IPS-20b (cell line): ENCODE results near the gene CADPS2.

ENCODE experiments used
- H3K27ac ChIP-seq: one replicate; pipeline ENCODE4 v1.5.1; 2013; ENCODE audit warnings: low read length
- H3K27me3 ChIP-seq: 2 replicates; pipeline ENCODE4 v1.6.1; 2013; ENCODE audit warnings: mild to moderate bottlenecking, low read length, inconsistent platforms; ENCODE audit not compliant: insufficient read depth
- H3K36me3 ChIP-seq: 2 replicates; pipeline ENCODE4 v1.6.1; 2013; ENCODE audit warnings: low read depth, mild to moderate bottlenecking, inconsistent platforms, low read length, moderate library complexity; ENCODE audit not compliant: insufficient read depth
- H3K4me1 ChIP-seq: 2 replicates; pipeline ENCODE4 v1.6.1; 2013; ENCODE audit warnings: mild to moderate bottlenecking, control low read depth, inconsistent platforms, low read length, moderate library complexity; ENCODE audit not compliant: insufficient read depth
- H3K4me3 ChIP-seq: 2 replicates; pipeline ENCODE4 v1.5.1; 2013; ENCODE audit warnings: mild to moderate bottlenecking, low read length, inconsistent platforms
- H3K9ac ChIP-seq: 2 replicates; pipeline ENCODE4 v1.6.1; 2013; ENCODE audit warnings: low read depth, mild to moderate bottlenecking, inconsistent platforms, low read length, moderate library complexity
- H3K9me3 ChIP-seq: 2 replicates; pipeline ENCODE4 v1.6.1; 2013; ENCODE audit warnings: mild to moderate bottlenecking, low read depth, low read length, inconsistent platforms; ENCODE audit not compliant: insufficient read depth

The CADPS2 gene

DNA sequence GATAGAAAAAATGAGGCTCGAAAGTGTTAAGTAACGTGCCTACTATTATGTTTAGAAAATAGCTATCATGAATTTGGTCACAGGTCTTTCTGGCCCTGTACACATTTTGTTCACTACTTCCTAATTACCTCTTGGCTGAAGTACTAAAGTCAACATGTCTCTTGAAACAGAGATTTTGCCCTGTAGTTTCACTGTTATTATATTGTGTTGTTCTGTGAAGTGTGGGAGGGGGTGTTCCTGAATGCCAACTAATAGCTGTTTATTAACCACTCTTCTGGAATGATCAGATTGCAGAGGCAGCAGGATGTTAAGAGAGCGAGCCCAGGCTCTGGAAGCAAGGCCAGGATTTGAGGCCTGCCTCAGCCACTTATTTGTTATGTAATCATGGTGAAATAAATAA, 259.5 kb downstream of the CADPS2 start:
- no peak overlapping the region for H3K27ac ChIP-seq
- no peak overlapping the region for H3K4me3 ChIP-seq
- no peaks in the 10 kb centered on the region for H3K36me3 ChIP-seq
- H3K4me1 ChIP-seq = no peaks in the 10 kb centered on the region
- no peaks in the 10 kb centered on the region for H3K27me3 ChIP-seq
- no peaks in the 10 kb centered on the region for H3K9me3 ChIP-seq
- no peak overlapping the region for H3K9ac ChIP-seq

DNA sequence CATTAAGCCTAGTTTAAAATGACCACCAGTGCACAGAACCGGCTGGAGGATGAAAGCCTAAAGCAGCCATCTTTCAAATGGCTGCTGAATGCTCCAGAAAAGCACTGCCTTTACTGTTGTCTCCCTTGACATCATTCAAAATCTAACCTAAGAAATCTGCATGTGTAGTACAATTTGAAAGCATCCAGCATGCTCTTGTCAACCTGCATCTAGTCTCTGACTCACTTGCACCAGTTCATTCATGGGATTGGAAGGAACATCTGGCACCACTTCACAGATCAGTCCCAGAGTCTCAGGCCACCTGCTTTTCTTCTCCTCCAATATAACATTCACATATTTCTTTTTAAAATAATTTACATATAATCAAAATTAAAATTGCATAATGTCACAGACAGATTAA, 263.6 kb downstream of the CADPS2 start:
- no peak overlapping the region for H3K4me3 ChIP-seq
- no peaks in the 10 kb centered on the region for H3K4me1 ChIP-seq
- H3K27me3 ChIP-seq = no peaks in the 10 kb centered on the region
- no peaks in the 10 kb centered on the region for H3K9me3 ChIP-seq
- H3K9ac ChIP-seq = no peak overlapping the region
- H3K27ac ChIP-seq = no peak overlapping the region
- no peaks in the 10 kb centered on the region for H3K36me3 ChIP-seq

DNA sequence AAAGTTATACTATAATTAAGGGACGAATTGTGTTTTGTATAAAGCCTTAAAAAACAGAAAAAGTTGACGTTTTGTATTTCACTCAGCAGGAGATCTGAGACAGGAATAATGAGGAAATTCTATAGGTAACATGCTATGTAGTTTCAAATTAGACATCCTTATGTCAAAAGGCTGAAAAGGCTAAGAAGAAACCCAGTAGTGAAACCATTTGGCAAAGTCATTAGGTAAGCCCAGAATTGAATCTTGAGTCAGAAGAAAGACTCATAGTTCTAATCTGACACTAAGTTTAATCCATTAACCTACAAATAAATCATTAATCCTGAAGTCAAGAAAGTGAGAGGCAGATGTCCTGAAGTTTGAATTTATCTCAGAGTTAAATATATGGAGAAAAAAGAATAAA, 266.6 kb downstream of the CADPS2 start:
- no peak overlapping the region for H3K4me3 ChIP-seq
- H3K27ac ChIP-seq = no peak overlapping the region
- no peaks in the 10 kb centered on the region for H3K4me1 ChIP-seq
- H3K36me3 ChIP-seq = no peaks in the 10 kb centered on the region
- no peak overlapping the region for H3K9ac ChIP-seq
- no peaks in the 10 kb centered on the region for H3K9me3 ChIP-seq
- no peaks in the 10 kb centered on the region for H3K27me3 ChIP-seq

- no peak overlapping the region for H3K4me3 ChIP-seq
- no peaks in the 10 kb centered on the region for H3K36me3 ChIP-seq
- no peaks in the 10 kb centered on the region for H3K4me1 ChIP-seq
- no peaks in the 10 kb centered on the region for H3K27me3 ChIP-seq
- H3K9me3 ChIP-seq = no peaks in the 10 kb centered on the region
- H3K9ac ChIP-seq = no peak overlapping the region
- no peak overlapping the region for H3K27ac ChIP-seq
Measured at GRCh38 chr7:122618585-122619189, 267.6 kb downstream of the CADPS2 start.

GRCh38 chr7:122616951-122617350, 269.3 kb downstream of the CADPS2 start:
- Histone ChIP-seq H3K27me3 (no peaks in the 10 kb centered on the region), H3K36me3 (no peaks in the 10 kb centered on the region), H3K9ac (no peak overlapping the region), H3K27ac (no peak overlapping the region), H3K4me3 (no peak overlapping the region), H3K4me1 (no peaks in the 10 kb centered on the region), H3K9me3 (no peaks in the 10 kb centered on the region)

GRCh38 chr7:122605929-122606328, 280.3 kb downstream of the CADPS2 start:
- H3K27me3 ChIP-seq = no peaks in the 10 kb centered on the region
- no peaks in the 10 kb centered on the region for H3K9me3 ChIP-seq
- no peak overlapping the region for H3K4me3 ChIP-seq
- H3K4me1 ChIP-seq = no peaks in the 10 kb centered on the region
- no peak overlapping the region for H3K27ac ChIP-seq
- no peak overlapping the region for H3K9ac ChIP-seq
- no peaks in the 10 kb centered on the region for H3K36me3 ChIP-seq

- Histone ChIP-seq H3K36me3 (no peaks in the 10 kb centered on the region), H3K27ac (no peak overlapping the region), H3K27me3 (no peaks in the 10 kb centered on the region), H3K4me1 (no peaks in the 10 kb centered on the region), H3K4me3 (no peak overlapping the region), H3K9me3 (0 out of 2 replicates have a peak, but pooled peaks cover under 1% of the 10 kb centered on the region), H3K9ac (no peak overlapping the region)
Measured at GRCh38 chr7:122604251-122604650, 282.0 kb downstream of the CADPS2 start.

- H3K4me3 ChIP-seq = no peak overlapping the region
- 0 out of 2 replicates have a peak, but pooled peaks cover 3% of the 10 kb centered on the region for H3K9me3 ChIP-seq
- H3K4me1 ChIP-seq = no peaks in the 10 kb centered on the region
- H3K27me3 ChIP-seq = no peaks in the 10 kb centered on the region
- H3K36me3 ChIP-seq = no peaks in the 10 kb centered on the region
- H3K27ac ChIP-seq = no peak overlapping the region
- H3K9ac ChIP-seq = no peak overlapping the region
Measured at GRCh38 chr7:122602800-122603199, 283.5 kb downstream of the CADPS2 start.

DNA sequence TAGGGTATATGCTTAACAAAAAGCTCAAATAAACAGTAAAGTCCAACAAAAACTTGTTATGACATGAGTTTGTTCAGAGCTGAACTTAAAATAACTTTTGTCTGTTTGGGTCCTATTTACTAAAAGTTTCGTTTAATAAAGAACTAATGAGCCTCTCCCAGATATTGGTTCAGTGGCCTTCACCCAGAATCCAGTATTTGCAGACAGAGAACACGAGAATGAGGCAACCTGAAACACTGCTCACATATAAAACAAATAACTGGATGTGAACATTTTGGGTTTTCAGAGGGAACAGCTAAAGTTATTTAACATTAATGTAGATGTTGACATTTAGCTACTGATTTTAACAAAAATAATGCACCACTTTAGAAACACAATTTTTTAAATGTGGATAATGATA, 285.6 kb downstream of the CADPS2 start:
- H3K9me3 ChIP-seq = 0 out of 2 replicates have a peak, but pooled peaks cover 3% of the 10 kb centered on the region
- no peaks in the 10 kb centered on the region for H3K4me1 ChIP-seq
- H3K27me3 ChIP-seq = no peaks in the 10 kb centered on the region
- H3K4me3 ChIP-seq = no peak overlapping the region
- no peak overlapping the region for H3K9ac ChIP-seq
- no peak overlapping the region for H3K27ac ChIP-seq
- H3K36me3 ChIP-seq = no peaks in the 10 kb centered on the region

GRCh38 chr7:122600042-122600441, 286.2 kb downstream of the CADPS2 start:
- Histone ChIP-seq H3K27me3 (no peaks in the 10 kb centered on the region), H3K4me1 (no peaks in the 10 kb centered on the region), H3K9ac (no peak overlapping the region), H3K36me3 (no peaks in the 10 kb centered on the region), H3K9me3 (0 out of 2 replicates have a peak, but pooled peaks cover 3% of the 10 kb centered on the region), H3K27ac (no peak overlapping the region), H3K4me3 (no peak overlapping the region)

- H3K36me3 ChIP-seq = no peaks in the 10 kb centered on the region
- H3K4me3 ChIP-seq = no peak overlapping the region
- H3K27ac ChIP-seq = no peak overlapping the region
- H3K27me3 ChIP-seq = no peaks in the 10 kb centered on the region
- H3K9me3 ChIP-seq = 0 out of 2 replicates have a peak, but pooled peaks cover 3% of the 10 kb centered on the region
- H3K4me1 ChIP-seq = no peaks in the 10 kb centered on the region
- no peak overlapping the region for H3K9ac ChIP-seq
Measured at GRCh38 chr7:122597277-122597676, 289.0 kb downstream of the CADPS2 start.

- Histone ChIP-seq H3K36me3 (no peaks in the 10 kb centered on the region), H3K4me3 (no peak overlapping the region), H3K9ac (no peak overlapping the region), H3K27me3 (no peaks in the 10 kb centered on the region), H3K27ac (no peak overlapping the region), H3K4me1 (no peaks in the 10 kb centered on the region), H3K9me3 (0 out of 2 replicates have a peak, but pooled peaks cover 3% of the 10 kb centered on the region)
Measured at GRCh38 chr7:122595885-122596284, 290.4 kb downstream of the CADPS2 start.
